HEK293T (cell line): ENCODE data around the gene SPSB1.

Experiments
- BHLHE40 ChIP-seq: fragments of 450-650 bp; IDR thresholded peaks from 2 replicates; pipeline ENCODE4 v1.6.1; 2016; ENCODE audit warnings: mild to moderate bottlenecking, moderate library complexity, borderline replicate concordance
- CTBP1 ChIP-seq: fragments of 450-650 bp; IDR thresholded peaks from 2 replicates; pipeline ENCODE4 v1.6.1; 2016; ENCODE audit warnings: borderline replicate concordance
- ELF4 ChIP-seq: fragments of 450-650 bp; IDR thresholded peaks from 2 replicates; pipeline ENCODE4 v1.6.1; 2017; ENCODE audit warnings: antibody characterized with exemption
- FOXM1 ChIP-seq: fragments of 450-650 bp; IDR thresholded peaks from 2 replicates; pipeline ENCODE4 v1.6.1; 2017; ENCODE audit warnings: mild to moderate bottlenecking, borderline replicate concordance
- HDGF ChIP-seq: fragments of 450-650 bp; IDR thresholded peaks from 2 replicates; pipeline ENCODE4 v1.6.1; 2017; ENCODE audit warnings: antibody characterized with exemption, borderline replicate concordance
- L3MBTL2 ChIP-seq: fragments of 450-650 bp; conservative IDR thresholded peaks from 2 replicates; pipeline ENCODE4 v1.6.1; 2016; ENCODE audit warnings: mild to moderate bottlenecking
- LEF1 ChIP-seq: fragments of 450-650 bp; IDR thresholded peaks from 2 replicates; pipeline ENCODE4 v1.6.1; 2017; ENCODE audit warnings: mild to moderate bottlenecking, borderline replicate concordance
- NFRKB ChIP-seq: fragments of 450-650 bp; IDR thresholded peaks from 2 replicates; pipeline ENCODE4 v1.6.1; 2016; ENCODE audit warnings: mild to moderate bottlenecking, moderate library complexity
- SP1 ChIP-seq: fragments of 450-650 bp; IDR thresholded peaks from 2 replicates; pipeline ENCODE4 v1.6.1; 2017
- TARDBP ChIP-seq: fragments of 450-650 bp; IDR thresholded peaks from 2 replicates; pipeline ENCODE4 v1.6.1; 2016
- ZNF384 ChIP-seq: fragments of 450-650 bp; IDR thresholded peaks from 2 replicates; pipeline ENCODE4 v1.6.1; 2016
- TF ChIP-seq, protein P1 (sequence below): fragments of 450-650 bp; IDR thresholded peaks from 2 replicates; pipeline ENCODE4 v1.6.1; 2016

DNA sequence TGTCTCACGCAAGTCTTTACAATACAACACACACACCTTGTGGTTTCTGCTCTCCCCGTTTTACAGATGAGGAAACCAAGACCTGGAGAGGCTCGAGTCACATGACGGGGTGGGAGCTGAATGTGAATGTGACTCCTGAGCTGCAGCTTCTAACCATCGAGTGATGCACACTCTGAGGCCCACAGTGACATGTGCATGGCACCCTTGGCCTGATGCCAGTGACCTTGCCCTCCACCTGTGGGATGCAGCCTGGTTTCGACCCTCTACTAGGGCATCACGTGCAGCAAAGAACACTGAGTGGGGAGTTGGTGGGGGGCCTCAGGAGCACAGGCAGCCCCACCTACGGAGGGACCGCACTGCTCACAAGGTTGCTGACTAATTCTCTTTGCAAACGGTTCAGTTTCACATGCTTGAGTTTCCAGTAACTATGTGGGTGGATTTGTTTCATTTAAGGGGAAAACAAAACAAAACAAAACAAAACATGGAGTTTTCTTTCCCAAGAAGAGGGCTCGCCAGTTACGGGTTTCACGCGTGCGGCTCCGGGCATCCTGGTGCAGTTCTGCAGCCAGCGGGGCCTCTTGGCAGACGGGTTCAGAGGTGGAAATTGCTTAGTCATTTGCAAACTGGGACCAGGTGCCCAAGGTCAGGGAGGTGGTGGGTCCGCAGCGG, 22.9 kb downstream of the SPSB1 start:
- TF ChIP-seq, protein P1, sequence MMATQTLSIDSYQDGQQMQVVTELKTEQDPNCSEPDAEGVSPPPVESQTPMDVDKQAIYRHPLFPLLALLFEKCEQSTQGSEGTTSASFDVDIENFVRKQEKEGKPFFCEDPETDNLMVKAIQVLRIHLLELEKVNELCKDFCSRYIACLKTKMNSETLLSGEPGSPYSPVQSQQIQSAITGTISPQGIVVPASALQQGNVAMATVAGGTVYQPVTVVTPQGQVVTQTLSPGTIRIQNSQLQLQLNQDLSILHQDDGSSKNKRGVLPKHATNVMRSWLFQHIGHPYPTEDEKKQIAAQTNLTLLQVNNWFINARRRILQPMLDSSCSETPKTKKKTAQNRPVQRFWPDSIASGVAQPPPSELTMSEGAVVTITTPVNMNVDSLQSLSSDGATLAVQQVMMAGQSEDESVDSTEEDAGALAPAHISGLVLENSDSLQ: no peak
- TF ChIP-seq TARDBP: no peak
- no peak for TF ChIP-seq SP1
- TF ChIP-seq HDGF: no peak
- no peak for TF ChIP-seq L3MBTL2
- TF ChIP-seq CTBP1: no peak
- TF ChIP-seq ELF4: no peak
- no peak for TF ChIP-seq NFRKB
- no peak for TF ChIP-seq LEF1
- TF ChIP-seq ZNF384: no peak
- TF ChIP-seq FOXM1: no peak
- TF ChIP-seq BHLHE40: no peak
